Dermis microvascular lymphatic vessel endothelial cell (primary cell): ENCODE measurements around the gene KCMF1. TPM values are rescaled to one million over a fixed set of nuclear protein-coding genes. Genes with fewer than 3 reads are reported as not detected.
A peak's percentile ranks its signal among the peaks of the same experiment; 100 is the strongest.

Experiments used
- DNase-seq, 2 donors: peaks; one replicate each; pipeline versions ENCODE4 v3.0.0 to v3.0.0-alpha.2; 2010; ENCODE audit warnings: low read depth in 2 of 2
- total RNA-seq: library from RNA; depleted of rRNA; stranded (reverse); fragments of >200 nt; gene quantifications from 2 replicates; pipeline ENCODE4 v1.2.1, GENCODE V29; 2014

The KCMF1 gene
- total RNA-seq, 1 donor from 2014 or later: 45.3 TPM

- no peak for DNase-seq
Measured at GRCh38 chr2:84980263-84980983, 9.5 kb downstream of the KCMF1 start.

- no peak for DNase-seq
Measured at GRCh38 chr2:84986018-84986417, 15.1 kb downstream of the KCMF1 start.

GRCh38 chr2:84989422-84989821 is 18.5 kb downstream of the KCMF1 start:
- no peak for DNase-seq

- no peak for DNase-seq
Measured at GRCh38 chr2:84989927-84990326, 19.0 kb downstream of the KCMF1 start.

GRCh38 chr2:84991404-84992160 is 20.6 kb downstream of the KCMF1 start:
- peak in 1 of 2 donors; percentile 24 for DNase-seq

- DNase-seq: no peak
Measured at GRCh38 chr2:84995826-84996225, 24.9 kb downstream of the KCMF1 start.

- no peak for DNase-seq
Measured at GRCh38 chr2:84996909-84997308, 25.9 kb downstream of the KCMF1 start.

GRCh38 chr2:84999553-84999955 is 28.6 kb downstream of the KCMF1 start:
- DNase-seq: no peak

GRCh38 chr2:85001595-85001994 is 30.6 kb downstream of the KCMF1 start:
- DNase-seq: peak; percentile 46 to 60

GRCh38 chr2:85002534-85002933 is 31.6 kb downstream of the KCMF1 start:
- DNase-seq: no peak

- DNase-seq: no peak
Measured at GRCh38 chr2:85008252-85008651, 37.3 kb downstream of the KCMF1 start.

GRCh38 chr2:85009019-85009618 is 38.2 kb downstream of the KCMF1 start:
- DNase-seq: peak in 1 of 2 donors; percentile 31

- no peak for DNase-seq
Measured at GRCh38 chr2:85010404-85010803, 39.4 kb downstream of the KCMF1 start.

GRCh38 chr2:85011098-85011497 is 40.1 kb downstream of the KCMF1 start:
- no peak for DNase-seq

- DNase-seq: no peak
Measured at GRCh38 chr2:85011747-85012146, 40.8 kb downstream of the KCMF1 start.

GRCh38 chr2:85012431-85012830 is 41.5 kb downstream of the KCMF1 start:
- no peak for DNase-seq

GRCh38 chr2:85012855-85013254 is 41.9 kb downstream of the KCMF1 start:
- no peak for DNase-seq

- DNase-seq: no peak
Measured at GRCh38 chr2:85015653-85016360, 44.8 kb downstream of the KCMF1 start.

- no peak for DNase-seq
Measured at GRCh38 chr2:85016446-85016845, 45.5 kb downstream of the KCMF1 start.

- peak in 1 of 2 donors; percentile 43 for DNase-seq
Measured at GRCh38 chr2:85017411-85018048, 46.6 kb downstream of the KCMF1 start.

- no peak for DNase-seq
Measured at GRCh38 chr2:85018049-85018447, 47.1 kb downstream of the KCMF1 start.
